ENCODE results near the gene DCN.

DCN gene

DNA sequence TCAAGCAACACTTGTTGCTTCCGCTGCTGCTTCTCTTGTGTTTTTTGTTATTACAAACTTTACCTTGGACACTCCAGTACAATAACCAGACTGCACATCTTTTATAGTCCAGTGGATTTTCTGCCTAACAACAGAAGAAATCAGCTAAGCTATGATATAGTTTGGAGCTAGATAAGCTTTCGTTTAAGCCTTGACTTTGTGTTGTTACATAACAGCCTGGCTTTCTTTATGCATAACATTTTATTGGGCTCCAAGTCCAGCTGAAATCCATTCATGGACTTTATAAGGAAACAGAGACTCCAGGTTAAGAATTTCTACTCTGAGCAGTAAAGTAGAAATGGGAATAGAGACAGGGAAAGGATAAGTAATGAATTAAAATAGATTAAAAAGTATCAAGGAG lies 3.5 kb upstream of the DCN start:
- no peak for DNase-seq (ENCODE audit: low read depth)

DNA sequence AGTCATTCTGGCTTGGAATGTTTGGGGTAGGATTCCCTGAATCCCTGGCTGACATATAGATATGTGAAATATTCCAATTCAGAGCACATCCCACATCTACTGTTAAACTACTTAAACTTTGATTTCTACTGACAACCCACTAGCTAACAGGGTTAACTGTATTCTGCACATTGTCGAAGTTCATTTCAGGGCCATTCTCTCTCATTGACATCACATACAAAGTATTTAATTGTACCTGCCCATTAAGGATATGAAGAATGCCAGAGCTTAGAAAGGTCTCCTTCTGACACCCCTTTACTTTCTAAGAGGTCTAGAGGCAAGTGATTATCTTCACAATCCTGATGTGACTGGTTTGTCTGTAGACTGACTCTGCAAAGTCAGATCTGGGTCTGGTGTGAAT lies 2.8 kb upstream of the DCN start:
- no peak for DNase-seq (ENCODE audit: low read depth)

DNA sequence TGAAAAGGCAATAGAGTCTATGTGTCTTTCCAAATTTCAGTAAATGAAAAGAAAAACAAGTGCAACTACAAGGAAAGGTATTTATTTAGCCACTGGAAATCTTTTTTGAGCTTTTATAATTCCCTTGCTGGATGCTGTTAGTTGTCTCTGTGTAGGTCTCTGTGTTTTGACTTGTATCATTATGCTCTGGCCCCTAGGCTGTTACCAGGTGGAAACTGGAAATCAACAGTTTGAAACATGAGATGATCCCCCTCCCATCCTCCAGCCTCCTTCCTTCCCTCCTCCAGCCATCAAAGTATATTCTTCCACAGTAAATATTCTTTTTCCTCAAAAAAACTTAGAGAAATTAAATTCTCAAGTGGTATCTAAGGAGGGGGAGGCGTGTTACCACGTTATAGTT lies 934 bp upstream of the DCN start:
- no peak for DNase-seq (ENCODE audit: low read depth)

DNA sequence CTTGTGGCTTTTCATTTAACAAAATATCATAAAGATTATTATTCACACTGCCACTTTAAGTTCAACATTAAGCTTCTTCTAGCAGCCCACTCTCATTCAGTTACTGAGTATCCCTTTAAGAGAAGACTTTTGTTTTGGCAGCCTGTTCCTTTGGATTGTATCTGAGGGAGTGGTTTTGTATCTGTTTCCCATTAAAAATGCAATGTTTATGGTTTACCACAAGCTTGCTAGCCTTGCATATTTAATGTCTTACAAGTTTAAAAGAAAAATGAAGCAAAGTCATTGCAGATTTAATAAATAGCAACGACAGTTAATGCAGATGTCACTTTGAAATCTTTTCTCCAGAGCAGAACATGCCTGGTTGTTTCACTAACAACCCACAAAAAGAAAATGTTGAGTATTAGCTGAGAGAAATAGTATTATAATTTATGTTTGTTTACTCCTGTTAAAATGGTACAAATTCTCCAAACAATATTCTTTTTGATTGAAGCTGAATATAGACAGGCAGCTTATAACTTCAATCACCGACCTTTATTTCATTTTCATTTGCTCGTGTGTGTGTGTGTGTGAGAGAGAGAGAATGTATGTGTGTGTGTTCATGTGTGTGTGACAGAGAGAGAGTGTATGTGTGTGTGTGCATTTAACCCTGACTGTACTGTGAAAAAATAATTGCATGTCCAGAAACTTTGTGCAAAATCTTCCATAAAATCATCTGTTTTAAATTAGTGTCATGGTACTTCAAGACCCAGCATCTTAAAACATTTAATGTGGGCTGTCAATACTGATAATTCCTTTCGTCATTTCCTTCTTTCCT lies 1.8 kb downstream of the DCN start:
- DNase-seq (ENCODE audit: low read depth) = no peak

DNA sequence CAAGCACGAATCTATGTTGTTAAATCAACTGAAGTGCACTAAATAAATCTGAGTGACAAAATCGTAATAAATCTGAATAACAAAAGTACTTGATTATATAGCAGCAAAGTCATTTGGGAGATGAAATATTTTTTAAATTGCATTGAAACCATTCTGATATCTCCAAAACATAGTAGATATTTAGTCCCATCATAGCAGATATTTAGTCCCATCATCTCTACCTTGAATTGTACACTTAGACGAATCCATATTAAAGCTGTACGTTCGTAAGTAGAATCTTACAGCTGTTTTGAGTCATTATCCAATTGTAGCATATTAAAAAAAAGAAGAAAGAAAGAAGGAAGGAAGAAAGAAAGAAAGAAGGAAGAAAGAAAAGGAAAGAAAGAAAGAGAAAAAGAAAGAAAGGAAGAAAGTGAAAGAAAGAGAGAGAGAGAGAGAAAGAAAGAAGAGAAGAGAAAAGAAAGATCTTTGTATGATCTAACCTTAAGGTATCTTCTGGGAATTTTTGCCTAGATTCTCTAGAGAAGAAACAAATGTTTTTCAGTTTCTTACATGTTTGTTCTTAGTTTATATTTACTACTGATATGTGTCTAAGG lies 2.6 kb downstream of the DCN start:
- no peak for DNase-seq (ENCODE audit: low read depth)

DNA sequence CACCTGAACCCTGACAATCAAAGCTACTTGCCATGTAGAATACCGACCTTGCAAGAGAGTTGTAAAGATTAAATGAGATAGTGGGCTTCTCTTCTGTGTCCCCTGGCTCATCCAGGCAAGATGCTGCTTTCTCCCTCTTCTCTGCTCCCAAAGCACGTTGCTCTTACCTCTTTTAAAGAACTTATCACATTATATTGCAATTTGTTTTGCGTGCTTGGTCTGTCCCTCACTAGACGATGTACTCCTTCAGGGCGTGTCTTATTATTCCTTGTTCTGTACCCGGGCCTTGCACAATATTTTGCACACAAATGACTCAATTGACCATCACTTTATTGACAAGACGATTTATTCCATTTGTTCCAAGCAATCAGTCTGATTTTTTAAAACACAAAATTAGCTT lies 3.3 kb downstream of the DCN start:
- DNase-seq (ENCODE audit: low read depth) = no peak

DNA sequence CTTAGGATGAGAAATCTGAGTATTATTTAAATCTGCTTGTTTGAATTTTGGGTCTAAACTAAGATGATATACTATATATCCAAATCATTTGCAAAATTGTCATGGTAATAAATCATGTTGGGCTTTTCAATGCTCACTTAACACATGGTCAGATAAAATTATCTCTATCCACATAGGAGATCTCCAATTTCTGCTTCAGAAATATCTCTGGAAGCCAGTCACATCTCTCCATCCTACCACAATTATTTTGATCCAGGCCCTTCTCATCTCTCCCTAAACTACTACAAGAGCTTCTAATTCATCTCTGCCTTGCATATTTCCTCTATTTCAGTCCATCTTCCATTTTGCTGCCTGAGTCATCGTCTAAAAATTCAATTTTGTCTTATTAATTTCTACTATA lies 3.8 kb downstream of the DCN start:
- no peak for DNase-seq (ENCODE audit: low read depth)

DNA sequence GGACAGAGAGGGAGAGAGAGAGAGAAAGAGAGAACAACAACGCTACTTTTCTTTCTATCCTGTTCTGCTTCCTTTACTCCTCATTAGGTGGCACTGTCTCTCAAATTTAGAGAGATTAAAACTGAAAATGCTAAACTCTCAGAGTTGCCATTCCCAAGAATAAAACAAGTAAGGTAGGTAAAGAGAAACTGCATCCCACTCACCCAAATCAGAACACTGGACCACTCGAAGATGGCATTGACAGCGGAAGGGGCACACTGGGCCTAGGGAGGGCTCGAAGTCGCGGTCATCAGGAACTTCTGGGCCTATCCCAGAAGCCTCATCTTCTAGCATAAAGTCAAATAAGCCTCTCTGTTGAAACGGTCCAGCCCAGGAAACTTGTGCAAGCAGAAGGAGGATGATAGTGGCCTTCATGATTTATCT lies 4.5 kb downstream of the DCN start:
- DNase-seq (ENCODE audit: low read depth) = no peak

DNA sequence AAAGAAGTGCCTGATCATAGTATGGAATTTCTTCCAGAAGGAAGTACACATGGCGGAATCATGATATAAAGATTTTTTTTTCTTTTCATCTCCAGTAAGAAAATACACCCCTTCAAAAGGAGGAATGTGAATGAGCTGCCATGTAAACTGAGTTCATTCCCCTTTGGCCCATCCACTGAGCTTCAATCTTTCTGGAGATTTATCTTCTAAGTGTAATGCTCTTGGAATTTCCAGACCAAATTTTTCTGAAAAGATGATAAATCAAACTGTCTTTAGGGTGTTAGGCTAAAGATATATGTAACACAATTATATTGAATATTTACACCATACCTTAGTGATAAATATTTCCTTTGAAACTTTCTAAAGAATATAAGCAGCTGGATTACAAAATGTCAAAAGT lies 5.2 kb downstream of the DCN start:
- no peak for DNase-seq (ENCODE audit: low read depth)

DNA sequence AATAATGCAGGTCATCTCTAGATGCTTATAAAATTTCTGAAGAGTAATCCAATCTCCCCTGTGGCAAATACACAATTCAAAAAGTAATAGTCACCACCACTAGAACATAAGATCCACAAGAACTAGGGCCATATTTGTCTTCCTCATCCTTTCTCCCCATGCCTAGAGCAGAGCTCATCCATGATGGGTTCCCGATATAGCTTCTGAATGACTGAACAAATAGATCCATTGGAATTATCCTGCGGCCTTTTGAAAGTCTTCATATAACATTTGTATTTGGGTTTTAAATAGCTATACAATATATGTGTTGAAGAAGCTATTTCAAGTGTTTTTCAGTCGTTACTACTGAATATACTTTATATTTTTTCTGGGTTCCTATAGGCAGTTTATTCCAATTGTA lies 5.7 kb downstream of the DCN start:
- DNase-seq (ENCODE audit: low read depth) = no peak

DNA sequence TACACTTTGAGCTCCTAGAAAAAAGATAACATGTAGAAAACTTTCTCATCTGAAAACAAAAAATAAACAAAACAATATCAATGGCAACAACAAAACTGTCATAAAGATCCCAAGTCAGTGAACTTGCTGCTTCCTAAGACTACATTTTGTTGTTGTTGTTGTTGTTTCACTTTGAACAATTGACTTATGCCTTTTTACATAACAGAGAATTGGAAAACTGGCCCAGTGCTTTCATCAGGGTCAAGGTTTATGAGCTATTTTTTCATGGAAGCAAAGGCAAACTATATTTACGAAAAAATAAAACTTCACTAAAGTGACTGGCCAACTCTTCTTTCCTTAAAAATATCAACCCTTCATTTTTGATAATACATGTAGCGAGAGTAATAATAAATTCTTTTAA lies 6.3 kb downstream of the DCN start:
- no peak for DNase-seq (ENCODE audit: low read depth)

DNA sequence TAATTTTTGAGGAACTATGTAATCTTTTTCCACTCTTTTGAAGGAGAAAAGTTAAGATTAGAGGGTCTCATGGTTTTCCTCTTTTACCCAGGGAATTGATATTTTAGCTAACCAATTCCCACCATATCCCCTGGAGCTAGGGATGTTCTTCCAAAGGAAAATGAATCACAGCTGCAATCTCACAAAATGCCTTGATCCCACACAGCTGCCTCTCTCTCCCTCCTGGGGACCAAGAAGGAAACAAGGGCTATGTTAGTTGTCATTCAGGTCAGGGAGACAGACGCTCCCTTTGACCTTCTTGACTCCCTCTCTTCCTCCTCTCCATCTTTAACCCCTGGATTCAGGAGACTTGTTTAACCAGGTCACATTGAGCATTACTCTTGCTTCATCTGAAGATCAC lies 9.5 kb downstream of the DCN start:
- no peak for DNase-seq (ENCODE audit: low read depth)

DNA sequence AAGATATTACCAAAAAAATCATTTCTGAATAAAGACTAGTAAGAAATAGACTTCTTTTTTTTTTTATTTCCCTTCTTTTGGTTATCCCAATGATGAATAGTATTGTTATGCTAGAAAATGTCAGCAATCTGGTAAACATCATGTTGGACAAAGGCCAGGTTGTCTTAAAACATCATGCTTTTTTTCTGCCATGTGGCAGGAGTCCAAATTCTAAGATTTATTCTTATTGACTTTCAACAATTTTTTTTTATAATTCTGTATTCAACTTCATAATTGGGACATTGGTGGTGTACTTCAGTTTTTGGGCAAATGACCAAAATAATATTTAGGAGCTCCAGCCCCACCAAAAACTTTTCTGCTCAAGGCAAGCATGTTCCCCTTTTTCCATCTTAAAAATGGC lies 10.5 kb downstream of the DCN start:
- DNase-seq (ENCODE audit: low read depth) = no peak

DNA sequence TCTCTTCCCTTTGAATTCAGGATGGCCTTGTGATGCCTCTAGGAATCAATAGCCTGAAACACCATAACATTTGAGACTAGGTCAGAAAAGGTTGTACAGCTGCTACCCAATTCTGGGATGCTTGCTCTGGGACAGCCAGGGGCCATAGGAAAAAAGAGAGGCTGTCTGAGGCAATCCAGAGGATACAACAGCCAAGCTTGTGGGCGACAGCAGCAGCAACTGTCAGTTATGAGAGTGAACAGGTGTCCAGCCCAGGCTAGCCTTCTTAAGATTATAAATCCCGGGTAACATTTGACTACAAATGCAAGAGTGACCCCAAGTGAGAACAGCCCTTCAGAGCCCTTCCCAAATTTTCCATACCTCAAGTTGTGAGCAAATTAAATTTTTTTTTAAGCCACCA lies 11.1 kb downstream of the DCN start:
- DNase-seq (ENCODE audit: low read depth) = no peak

DNA sequence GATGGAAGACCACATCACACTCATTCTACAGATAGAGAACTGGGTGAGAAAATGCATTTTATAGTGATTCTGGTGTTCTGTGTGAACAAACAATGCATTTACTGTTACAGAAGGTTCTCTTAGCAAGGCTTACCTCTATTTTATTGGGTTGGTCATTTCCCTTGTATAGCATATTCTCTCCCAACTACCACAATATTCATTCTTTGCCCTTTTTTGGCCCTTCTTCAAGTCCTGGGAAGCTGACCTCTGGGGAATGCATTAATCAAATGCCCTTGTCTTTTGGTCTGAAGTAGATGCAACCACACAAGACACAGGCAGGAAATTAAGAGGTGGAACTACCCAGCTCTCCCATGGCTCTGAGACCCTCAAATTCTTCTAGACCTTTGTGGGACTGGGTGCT lies 19.5 kb downstream of the DCN start:
- DNase-seq (ENCODE audit: low read depth) = no peak

DNA sequence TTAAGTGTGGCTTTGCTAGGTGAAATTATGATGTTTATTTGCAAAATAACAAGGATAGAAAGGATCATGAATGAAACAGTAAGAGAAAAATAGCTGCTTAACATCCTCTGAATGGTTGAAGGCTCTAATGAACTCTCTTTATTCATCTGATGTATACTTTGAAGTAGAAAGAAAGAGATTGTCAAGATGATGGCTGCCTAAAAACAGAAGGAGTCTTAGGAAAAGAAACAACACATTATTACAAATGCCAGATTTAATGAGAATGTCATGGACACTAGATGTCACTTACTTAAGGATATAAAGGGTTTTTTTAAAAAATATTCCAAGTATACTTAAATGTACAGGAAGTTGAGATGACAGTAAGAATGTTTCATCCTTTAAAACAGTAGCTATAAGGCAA lies 21.6 kb downstream of the DCN start:
- no peak for DNase-seq (ENCODE audit: low read depth)

DNA sequence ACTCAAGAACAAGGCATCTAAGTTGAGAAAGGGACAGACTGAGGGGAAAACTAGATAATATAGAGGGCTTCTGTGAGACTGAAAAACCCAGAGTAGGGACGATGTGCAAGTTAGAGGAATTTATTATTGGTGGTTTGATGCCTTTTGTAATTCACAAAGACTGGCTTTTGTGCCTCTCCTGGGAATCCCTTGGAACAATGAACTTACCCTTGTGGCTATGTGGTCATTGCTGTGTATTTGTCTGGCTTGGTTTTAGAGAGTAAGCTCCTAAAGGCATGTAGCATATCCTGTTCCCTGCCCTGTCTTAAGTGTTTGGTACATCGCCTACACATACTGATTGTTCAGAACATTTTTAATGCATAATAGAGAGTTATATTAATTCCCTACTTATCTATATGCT lies 26.6 kb downstream of the DCN start:
- no peak for DNase-seq (ENCODE audit: low read depth)

DNA sequence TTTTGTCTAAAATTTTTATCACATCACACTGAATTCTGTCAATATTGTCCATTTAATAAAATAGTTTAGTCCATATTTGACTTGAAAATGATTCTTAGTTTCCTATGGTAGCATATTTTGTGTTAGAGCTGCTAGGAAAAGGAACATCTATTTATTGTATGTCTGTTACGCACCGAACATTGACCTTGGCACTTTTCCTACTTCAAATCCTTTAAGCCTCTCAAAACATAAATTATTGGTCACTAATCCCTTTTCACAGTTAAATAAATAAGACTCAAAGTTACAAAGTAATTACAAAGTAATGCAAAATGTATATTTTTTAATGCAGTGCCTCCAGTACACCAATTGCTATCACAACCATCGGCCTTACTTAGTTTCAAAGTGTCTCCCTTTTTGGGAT lies 28.5 kb downstream of the DCN start:
- DNase-seq (ENCODE audit: low read depth) = no peak

DNA sequence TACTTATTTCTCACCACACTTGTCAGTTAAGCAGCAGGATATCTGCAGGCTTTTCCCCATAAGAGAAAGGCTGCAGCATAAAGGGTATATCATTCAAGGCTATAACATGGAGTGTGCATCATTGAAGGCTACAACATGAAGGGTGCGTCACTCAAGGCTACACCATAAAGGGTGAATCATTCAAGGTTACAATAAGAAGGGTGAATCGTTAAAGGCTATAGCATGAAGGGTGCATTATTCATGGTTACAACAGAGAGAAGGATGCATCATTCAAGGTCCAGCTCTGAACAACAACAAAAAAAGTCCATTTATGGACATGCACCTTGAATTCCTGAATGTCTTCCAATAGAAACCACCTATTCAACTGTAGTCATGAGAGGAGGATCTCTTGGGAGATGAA lies 38.6 kb downstream of the DCN start:
- DNase-seq (ENCODE audit: low read depth) = no peak

DNA sequence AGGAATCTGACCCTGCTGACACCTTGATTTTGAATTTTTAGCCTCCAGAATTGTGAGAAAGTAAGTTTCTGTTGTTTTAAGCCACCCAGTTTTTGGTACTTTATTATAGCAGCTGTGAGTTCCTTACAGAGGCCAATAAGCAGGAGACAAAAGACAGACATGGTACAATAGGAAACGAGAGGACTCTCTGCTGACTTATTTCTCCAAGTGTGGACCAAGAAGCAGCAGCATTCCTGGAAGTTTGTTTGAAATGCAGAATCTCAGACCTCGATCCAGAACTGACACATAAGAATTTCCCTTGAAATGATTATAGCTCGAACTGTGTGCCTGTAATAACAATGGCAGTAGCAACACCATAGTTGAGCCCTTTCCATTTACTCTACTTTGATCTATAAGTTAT lies 39.4 kb downstream of the DCN start:
- DNase-seq (ENCODE audit: low read depth) = no peak

DNA sequence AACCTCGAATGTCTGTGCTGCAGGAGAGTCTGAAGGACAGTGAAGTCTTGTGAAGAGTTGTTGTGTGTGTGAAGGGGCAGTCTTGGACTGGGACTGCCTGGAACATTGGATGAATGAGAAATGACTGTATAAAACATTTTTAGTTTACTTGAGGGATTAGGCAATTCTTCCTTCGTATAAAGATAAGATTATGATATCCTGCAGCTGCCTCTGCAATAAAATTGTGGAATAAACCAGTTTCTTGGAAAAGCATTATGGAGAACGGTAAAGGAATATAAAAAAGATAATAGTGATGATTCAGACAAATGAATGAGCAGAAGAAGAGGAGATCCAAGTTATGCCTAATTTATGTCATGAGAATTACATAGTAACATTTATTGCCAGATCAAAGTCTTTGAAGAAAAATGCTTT lies 40.4 kb downstream of the DCN start:
- DNase-seq (ENCODE audit: low read depth) = no peak

DNA sequence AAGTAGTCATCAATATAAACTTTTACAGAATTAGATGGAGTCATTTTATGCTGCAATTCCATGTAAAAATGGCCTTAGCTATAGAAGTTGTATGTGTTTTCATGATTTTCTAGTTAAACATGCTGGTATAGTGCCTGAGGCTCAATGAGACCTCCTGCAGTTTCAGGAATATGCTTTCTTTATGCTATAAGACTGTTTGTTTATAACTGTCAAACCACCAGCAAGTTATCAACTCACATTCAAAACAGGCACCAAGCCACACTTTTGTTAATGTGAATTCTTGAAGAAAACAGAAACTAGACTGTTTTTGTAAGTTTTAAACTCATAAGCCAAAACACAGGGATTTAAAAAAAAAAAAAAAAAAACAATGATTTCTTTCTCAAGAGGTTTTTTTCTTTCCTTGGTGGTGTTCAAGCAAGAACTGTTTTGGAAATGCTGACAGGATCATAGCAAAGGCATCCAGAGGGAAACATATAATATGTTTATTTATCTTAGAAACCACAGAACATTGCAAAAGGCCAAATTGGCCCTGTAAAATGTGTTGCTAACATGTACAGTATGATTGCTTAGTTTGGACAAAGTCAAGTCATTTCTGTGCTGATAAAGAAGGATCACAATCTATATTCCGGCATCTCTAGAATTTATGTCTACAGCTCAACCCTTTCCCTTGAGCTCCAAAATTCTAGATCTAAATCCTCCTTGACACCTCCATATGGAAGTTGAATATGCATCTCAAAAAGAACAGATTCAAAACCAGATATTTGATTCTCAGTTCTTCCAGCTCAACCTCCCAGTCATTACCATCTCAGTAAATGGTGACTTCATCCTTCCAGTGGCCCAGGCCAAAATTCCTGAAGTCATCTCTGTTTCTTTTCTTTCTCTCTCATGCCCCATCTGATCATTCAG lies 42.3 kb downstream of the DCN start:
- DNase-seq (ENCODE audit: low read depth) = no peak

DNA sequence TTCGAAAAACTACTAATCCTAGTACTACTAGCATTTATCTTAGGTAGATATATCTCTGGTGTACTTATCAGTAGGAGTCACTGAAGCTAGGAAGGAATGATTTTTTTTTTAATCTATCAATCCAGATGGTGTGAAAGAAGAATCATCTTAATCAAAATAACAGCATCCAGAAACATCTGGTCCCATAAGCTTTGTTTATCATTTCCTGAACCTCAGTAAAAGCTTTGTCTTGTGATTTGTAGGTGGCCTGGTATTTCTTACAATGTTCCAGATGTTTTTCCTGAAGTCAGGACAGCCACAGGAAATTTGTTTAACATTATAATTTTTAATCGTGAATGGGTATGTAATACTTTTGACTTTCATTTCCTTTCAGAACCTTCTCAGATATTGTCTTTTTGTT lies 43.3 kb downstream of the DCN start:
- no peak for DNase-seq (ENCODE audit: low read depth)

Measured in T-helper 22 cell (primary cell).